HepG2 (cell line): ENCODE measurements around the gene LMNA. TPM values are rescaled to one million over a fixed set of nuclear protein-coding genes. Genes with fewer than 3 reads are reported as not detected.

Source experiments
- FOXM1 ChIP-seq: sonication (generic); formaldehyde crosslinking; IDR thresholded peaks from 2 replicates; pipeline ENCODE4 v1.5.0; 2020; ENCODE audit warnings: missing genetic modification reagents
- PBX3 ChIP-seq: sonication (generic); formaldehyde crosslinking; IDR thresholded peaks from 2 replicates; pipeline ENCODE4 v1.8.1; 2023; ENCODE audit warnings: missing genetic modification reagents, inconsistent platforms, borderline replicate concordance
- PCBP1 ChIP-seq: fragments of 200-400 bp; formaldehyde crosslinking; IDR thresholded peaks from 2 replicates; pipeline ENCODE4 v1.6.1; 2017; ENCODE audit warnings: mild to moderate bottlenecking, low read depth, low read length, borderline replicate concordance
- TGIF2 ChIP-seq: IDR thresholded peaks from 2 replicates; pipeline ENCODE4 v1.6.1; 2016; ENCODE audit warnings: control low read depth, missing compliant biosample characterization
- ZNF414 ChIP-seq: sonication (generic); formaldehyde crosslinking; IDR thresholded peaks from 2 replicates; pipeline ENCODE4 v1.5.0; 2020; ENCODE audit warnings: missing genetic modification reagents
- polyA plus RNA-seq, 8 experiments: library from polyadenylated mRNA; depleted of rRNA in 3 of 8; stranded (reverse) in 7 of 8; unstranded in 1 of 8; fragments of >200 nt; fragmentation: Illumina TruSeq in 4 of 8; extraction: Trizol in 4 of 8; gene quantifications; 2 replicates each; pipeline versions ENCODE4 v1.2.1 to v1.2.3, GENCODE V29; 2011 to 2016; ENCODE audit warnings: low read depth in 4 of 8, missing spikeins in 1 of 8, mixed read lengths in 1 of 8; ENCODE audit not compliant: insufficient read depth in 1 of 8
- total RNA-seq, 5 experiments: library from RNA; depleted of rRNA; stranded (reverse); fragments of >200 nt; fragmentation: Illumina TruSeq; extraction: Trizol; gene quantifications; 2 replicates each; pipeline ENCODE4 v1.2.3, GENCODE V29; 2016; ENCODE audit warnings: low read depth in 1 of 5
- TF ChIP-seq, protein P1 (sequence below): sonication (generic); formaldehyde crosslinking; IDR thresholded peaks from 2 replicates; pipeline ENCODE4 v1.9.0; 2021; ENCODE audit warnings: mild to moderate bottlenecking, missing genetic modification reagents
- TF ChIP-seq, protein P2 (sequence below): sonication (generic); formaldehyde crosslinking; IDR thresholded peaks from 2 replicates; pipeline ENCODE4 v1.5.0; 2020; ENCODE audit warnings: missing genetic modification reagents
- TF ChIP-seq, protein P3 (sequence below): sonication (generic); formaldehyde crosslinking; IDR thresholded peaks from 2 replicates; pipeline ENCODE4 v1.4.0; 2020; ENCODE audit warnings: missing genetic modification reagents, mild to moderate bottlenecking, borderline replicate concordance
- TF ChIP-seq, protein P4 (sequence below): sonication (generic); formaldehyde crosslinking; IDR thresholded peaks from 2 replicates; pipeline ENCODE4 v1.8.1; 2022; ENCODE audit warnings: low read depth, mild to moderate bottlenecking, missing genetic modification reagents
- TF ChIP-seq, protein P5 (sequence below): sonication (generic); formaldehyde crosslinking; IDR thresholded peaks from 2 replicates; pipeline ENCODE4 v1.4.0; 2020; ENCODE audit warnings: missing genetic modification reagents

LMNA gene
- total and polyA plus RNA-seq, 2 of the 13 experiments (the other 11 are each of a cell fraction or from before 2014, with no cell fraction given): 107 to 225 TPM

DNA sequence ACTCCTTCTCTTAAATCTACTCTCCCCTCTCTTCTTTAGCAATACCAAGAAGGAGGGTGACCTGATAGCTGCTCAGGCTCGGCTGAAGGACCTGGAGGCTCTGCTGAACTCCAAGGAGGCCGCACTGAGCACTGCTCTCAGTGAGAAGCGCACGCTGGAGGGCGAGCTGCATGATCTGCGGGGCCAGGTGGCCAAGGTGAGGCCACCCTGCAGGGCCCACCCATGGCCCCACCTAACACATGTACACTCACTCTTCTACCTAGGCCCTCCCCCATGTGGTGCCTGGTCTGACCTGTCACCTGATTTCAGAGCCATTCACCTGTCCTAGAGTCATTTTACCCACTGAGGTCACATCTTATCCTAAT, 16.0 kb downstream of the LMNA start (continued):
- TF ChIP-seq, protein P1, sequence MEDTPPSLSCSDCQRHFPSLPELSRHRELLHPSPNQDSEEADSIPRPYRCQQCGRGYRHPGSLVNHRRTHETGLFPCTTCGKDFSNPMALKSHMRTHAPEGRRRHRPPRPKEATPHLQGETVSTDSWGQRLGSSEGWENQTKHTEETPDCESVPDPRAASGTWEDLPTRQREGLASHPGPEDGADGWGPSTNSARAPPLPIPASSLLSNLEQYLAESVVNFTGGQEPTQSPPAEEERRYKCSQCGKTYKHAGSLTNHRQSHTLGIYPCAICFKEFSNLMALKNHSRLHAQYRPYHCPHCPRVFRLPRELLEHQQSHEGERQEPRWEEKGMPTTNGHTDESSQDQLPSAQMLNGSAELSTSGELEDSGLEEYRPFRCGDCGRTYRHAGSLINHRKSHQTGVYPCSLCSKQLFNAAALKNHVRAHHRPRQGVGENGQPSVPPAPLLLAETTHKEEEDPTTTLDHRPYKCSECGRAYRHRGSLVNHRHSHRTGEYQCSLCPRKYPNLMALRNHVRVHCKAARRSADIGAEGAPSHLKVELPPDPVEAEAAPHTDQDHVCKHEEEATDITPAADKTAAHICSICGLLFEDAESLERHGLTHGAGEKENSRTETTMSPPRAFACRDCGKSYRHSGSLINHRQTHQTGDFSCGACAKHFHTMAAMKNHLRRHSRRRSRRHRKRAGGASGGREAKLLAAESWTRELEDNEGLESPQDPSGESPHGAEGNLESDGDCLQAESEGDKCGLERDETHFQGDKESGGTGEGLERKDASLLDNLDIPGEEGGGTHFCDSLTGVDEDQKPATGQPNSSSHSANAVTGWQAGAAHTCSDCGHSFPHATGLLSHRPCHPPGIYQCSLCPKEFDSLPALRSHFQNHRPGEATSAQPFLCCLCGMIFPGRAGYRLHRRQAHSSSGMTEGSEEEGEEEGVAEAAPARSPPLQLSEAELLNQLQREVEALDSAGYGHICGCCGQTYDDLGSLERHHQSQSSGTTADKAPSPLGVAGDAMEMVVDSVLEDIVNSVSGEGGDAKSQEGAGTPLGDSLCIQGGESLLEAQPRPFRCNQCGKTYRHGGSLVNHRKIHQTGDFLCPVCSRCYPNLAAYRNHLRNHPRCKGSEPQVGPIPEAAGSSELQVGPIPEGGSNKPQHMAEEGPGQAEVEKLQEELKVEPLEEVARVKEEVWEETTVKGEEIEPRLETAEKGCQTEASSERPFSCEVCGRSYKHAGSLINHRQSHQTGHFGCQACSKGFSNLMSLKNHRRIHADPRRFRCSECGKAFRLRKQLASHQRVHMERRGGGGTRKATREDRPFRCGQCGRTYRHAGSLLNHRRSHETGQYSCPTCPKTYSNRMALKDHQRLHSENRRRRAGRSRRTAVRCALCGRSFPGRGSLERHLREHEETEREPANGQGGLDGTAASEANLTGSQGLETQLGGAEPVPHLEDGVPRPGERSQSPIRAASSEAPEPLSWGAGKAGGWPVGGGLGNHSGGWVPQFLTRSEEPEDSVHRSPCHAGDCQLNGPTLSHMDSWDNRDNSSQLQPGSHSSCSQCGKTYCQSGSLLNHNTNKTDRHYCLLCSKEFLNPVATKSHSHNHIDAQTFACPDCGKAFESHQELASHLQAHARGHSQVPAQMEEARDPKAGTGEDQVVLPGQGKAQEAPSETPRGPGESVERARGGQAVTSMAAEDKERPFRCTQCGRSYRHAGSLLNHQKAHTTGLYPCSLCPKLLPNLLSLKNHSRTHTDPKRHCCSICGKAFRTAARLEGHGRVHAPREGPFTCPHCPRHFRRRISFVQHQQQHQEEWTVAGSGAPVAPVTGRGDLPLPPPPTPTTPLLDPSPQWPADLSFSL (CRISPR knock-in tag): no peak
- TF ChIP-seq, protein P2, sequence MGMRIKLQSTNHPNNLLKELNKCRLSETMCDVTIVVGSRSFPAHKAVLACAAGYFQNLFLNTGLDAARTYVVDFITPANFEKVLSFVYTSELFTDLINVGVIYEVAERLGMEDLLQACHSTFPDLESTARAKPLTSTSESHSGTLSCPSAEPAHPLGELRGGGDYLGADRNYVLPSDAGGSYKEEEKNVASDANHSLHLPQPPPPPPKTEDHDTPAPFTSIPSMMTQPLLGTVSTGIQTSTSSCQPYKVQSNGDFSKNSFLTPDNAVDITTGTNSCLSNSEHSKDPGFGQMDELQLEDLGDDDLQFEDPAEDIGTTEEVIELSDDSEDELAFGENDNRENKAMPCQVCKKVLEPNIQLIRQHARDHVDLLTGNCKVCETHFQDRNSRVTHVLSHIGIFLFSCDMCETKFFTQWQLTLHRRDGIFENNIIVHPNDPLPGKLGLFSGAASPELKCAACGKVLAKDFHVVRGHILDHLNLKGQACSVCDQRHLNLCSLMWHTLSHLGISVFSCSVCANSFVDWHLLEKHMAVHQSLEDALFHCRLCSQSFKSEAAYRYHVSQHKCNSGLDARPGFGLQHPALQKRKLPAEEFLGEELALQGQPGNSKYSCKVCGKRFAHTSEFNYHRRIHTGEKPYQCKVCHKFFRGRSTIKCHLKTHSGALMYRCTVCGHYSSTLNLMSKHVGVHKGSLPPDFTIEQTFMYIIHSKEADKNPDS (CRISPR knock-in tag): 0 out of 2 replicates have a peak, but pooled peaks have one; percentile 2
- no peak for TF ChIP-seq PCBP1
- no peak for TF ChIP-seq PBX3 (CRISPR knock-in tag)
- no peak for TF ChIP-seq FOXM1
- TF ChIP-seq, protein P3, sequence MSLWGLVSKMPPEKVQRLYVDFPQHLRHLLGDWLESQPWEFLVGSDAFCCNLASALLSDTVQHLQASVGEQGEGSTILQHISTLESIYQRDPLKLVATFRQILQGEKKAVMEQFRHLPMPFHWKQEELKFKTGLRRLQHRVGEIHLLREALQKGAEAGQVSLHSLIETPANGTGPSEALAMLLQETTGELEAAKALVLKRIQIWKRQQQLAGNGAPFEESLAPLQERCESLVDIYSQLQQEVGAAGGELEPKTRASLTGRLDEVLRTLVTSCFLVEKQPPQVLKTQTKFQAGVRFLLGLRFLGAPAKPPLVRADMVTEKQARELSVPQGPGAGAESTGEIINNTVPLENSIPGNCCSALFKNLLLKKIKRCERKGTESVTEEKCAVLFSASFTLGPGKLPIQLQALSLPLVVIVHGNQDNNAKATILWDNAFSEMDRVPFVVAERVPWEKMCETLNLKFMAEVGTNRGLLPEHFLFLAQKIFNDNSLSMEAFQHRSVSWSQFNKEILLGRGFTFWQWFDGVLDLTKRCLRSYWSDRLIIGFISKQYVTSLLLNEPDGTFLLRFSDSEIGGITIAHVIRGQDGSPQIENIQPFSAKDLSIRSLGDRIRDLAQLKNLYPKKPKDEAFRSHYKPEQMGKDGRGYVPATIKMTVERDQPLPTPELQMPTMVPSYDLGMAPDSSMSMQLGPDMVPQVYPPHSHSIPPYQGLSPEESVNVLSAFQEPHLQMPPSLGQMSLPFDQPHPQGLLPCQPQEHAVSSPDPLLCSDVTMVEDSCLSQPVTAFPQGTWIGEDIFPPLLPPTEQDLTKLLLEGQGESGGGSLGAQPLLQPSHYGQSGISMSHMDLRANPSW (CRISPR knock-in tag): 0 out of 2 replicates have a peak, but pooled peaks have one; percentile 51
- 0 out of 2 replicates have a peak, but pooled peaks have one; percentile 9 for TF ChIP-seq TGIF2 (CRISPR knock-in tag)
- TF ChIP-seq ZNF414 (CRISPR knock-in tag): 0 out of 2 replicates have a peak, but pooled peaks have one; percentile 8
- TF ChIP-seq, protein P4, sequence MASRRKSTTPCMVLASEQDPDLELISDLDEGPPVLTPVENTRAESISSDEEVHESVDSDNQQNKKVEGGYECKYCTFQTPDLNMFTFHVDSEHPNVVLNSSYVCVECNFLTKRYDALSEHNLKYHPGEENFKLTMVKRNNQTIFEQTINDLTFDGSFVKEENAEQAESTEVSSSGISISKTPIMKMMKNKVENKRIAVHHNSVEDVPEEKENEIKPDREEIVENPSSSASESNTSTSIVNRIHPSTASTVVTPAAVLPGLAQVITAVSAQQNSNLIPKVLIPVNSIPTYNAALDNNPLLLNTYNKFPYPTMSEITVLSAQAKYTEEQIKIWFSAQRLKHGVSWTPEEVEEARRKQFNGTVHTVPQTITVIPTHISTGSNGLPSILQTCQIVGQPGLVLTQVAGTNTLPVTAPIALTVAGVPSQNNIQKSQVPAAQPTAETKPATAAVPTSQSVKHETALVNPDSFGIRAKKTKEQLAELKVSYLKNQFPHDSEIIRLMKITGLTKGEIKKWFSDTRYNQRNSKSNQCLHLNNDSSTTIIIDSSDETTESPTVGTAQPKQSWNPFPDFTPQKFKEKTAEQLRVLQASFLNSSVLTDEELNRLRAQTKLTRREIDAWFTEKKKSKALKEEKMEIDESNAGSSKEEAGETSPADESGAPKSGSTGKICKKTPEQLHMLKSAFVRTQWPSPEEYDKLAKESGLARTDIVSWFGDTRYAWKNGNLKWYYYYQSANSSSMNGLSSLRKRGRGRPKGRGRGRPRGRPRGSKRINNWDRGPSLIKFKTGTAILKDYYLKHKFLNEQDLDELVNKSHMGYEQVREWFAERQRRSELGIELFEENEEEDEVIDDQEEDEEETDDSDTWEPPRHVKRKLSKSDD (CRISPR knock-in tag): no peak
- TF ChIP-seq, protein P5, sequence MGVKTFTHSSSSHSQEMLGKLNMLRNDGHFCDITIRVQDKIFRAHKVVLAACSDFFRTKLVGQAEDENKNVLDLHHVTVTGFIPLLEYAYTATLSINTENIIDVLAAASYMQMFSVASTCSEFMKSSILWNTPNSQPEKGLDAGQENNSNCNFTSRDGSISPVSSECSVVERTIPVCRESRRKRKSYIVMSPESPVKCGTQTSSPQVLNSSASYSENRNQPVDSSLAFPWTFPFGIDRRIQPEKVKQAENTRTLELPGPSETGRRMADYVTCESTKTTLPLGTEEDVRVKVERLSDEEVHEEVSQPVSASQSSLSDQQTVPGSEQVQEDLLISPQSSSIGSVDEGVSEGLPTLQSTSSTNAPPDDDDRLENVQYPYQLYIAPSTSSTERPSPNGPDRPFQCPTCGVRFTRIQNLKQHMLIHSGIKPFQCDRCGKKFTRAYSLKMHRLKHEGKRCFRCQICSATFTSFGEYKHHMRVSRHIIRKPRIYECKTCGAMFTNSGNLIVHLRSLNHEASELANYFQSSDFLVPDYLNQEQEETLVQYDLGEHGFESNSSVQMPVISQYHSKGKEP: no peak
